HEK293 (cell line): ENCODE data around the gene UBE2F.

Experiments
- BCL11A ChIP-seq: fragments of 450-650 bp; formaldehyde crosslinking; IDR thresholded peaks from 2 replicates; pipeline ENCODE4 v1.5.1; 2016; ENCODE audit warnings: low read depth, missing biosample characterization, missing genetic modification characterization
- FEZF1 ChIP-seq: fragments of 450-650 bp; formaldehyde crosslinking; IDR thresholded peaks from 2 replicates; pipeline ENCODE4 v1.5.1; 2016; ENCODE audit warnings: missing biosample characterization, missing genetic modification characterization
- GLIS1 ChIP-seq: fragments of 450-650 bp; formaldehyde crosslinking; IDR thresholded peaks from 2 replicates; pipeline ENCODE4 v1.5.1; 2016; ENCODE audit warnings: missing biosample characterization, missing genetic modification characterization
- KLF1 ChIP-seq: fragments of 450-650 bp; formaldehyde crosslinking; IDR thresholded peaks from 2 replicates; pipeline ENCODE4 v1.5.1; 2016; ENCODE audit warnings: missing biosample characterization, missing genetic modification characterization
- KLF9 ChIP-seq: fragments of 450-650 bp; formaldehyde crosslinking; IDR thresholded peaks from 2 replicates; pipeline ENCODE4 v1.5.1; 2016; ENCODE audit warnings: missing biosample characterization, missing genetic modification characterization, low read depth
- ZBTB20 ChIP-seq: fragments of 450-650 bp; formaldehyde crosslinking; IDR thresholded peaks from 2 replicates; pipeline ENCODE4 v1.5.1; 2016; ENCODE audit warnings: missing biosample characterization, missing genetic modification characterization
- ZNF175 ChIP-seq: fragments of 450-650 bp; formaldehyde crosslinking; IDR thresholded peaks from 2 replicates; pipeline ENCODE4 v1.5.1; 2016; ENCODE audit warnings: missing biosample characterization, missing genetic modification characterization
- ZNF184 ChIP-seq: fragments of 450-650 bp; IDR thresholded peaks from 2 replicates; pipeline ENCODE4 v1.5.1; 2018; ENCODE audit warnings: missing biosample characterization, mild to moderate bottlenecking, missing genetic modification characterization
- ZNF2 ChIP-seq: fragments of 450-650 bp; formaldehyde crosslinking; IDR thresholded peaks from 2 replicates; pipeline ENCODE4 v1.5.1; 2016; ENCODE audit warnings: missing biosample characterization, missing genetic modification characterization
- ZNF24 ChIP-seq: fragments of 450-650 bp; formaldehyde crosslinking; IDR thresholded peaks from 2 replicates; pipeline ENCODE4 v1.5.1; 2016; ENCODE audit warnings: missing biosample characterization, missing genetic modification characterization
- ZNF302 ChIP-seq: fragments of 450-650 bp; formaldehyde crosslinking; IDR thresholded peaks from 2 replicates; pipeline ENCODE4 v1.5.1; 2016; ENCODE audit warnings: missing biosample characterization, missing genetic modification characterization, low read depth
- ZNF335 ChIP-seq: fragments of 450-650 bp; formaldehyde crosslinking; conservative IDR thresholded peaks from 2 replicates; pipeline ENCODE4 v1.5.1; 2016; ENCODE audit warnings: missing biosample characterization, missing genetic modification characterization
- ZNF416 ChIP-seq: fragments of 450-650 bp; formaldehyde crosslinking; IDR thresholded peaks from 2 replicates; pipeline ENCODE4 v1.5.1; 2016; ENCODE audit warnings: missing biosample characterization, missing genetic modification characterization
- ZNF473 ChIP-seq: fragments of 450-650 bp; formaldehyde crosslinking; IDR thresholded peaks from 2 replicates; pipeline ENCODE4 v1.5.1; 2017; ENCODE audit warnings: missing biosample characterization, missing genetic modification characterization
- ZNF501 ChIP-seq: fragments of 450-650 bp; formaldehyde crosslinking; IDR thresholded peaks from 2 replicates; pipeline ENCODE4 v1.5.1; 2016; ENCODE audit warnings: missing biosample characterization, missing genetic modification characterization
- ZNF561 ChIP-seq: fragments of 450-650 bp; IDR thresholded peaks from 2 replicates; pipeline ENCODE4 v1.5.1; 2018; ENCODE audit warnings: missing biosample characterization, missing genetic modification characterization, borderline replicate concordance
- ZNF621 ChIP-seq: fragments of 450-650 bp; formaldehyde crosslinking; IDR thresholded peaks from 2 replicates; pipeline ENCODE4 v1.5.1; 2017; ENCODE audit warnings: missing biosample characterization, missing genetic modification characterization
- ZNF629 ChIP-seq: fragments of 450-650 bp; formaldehyde crosslinking; IDR thresholded peaks from 2 replicates; pipeline ENCODE4 v1.5.1; 2017; ENCODE audit warnings: missing biosample characterization, missing genetic modification characterization
- ZNF707 ChIP-seq: fragments of 450-650 bp; formaldehyde crosslinking; IDR thresholded peaks from 2 replicates; pipeline ENCODE4 v1.5.1; 2016; ENCODE audit warnings: missing biosample characterization, missing genetic modification characterization
- ZNF76 ChIP-seq: fragments of 450-650 bp; formaldehyde crosslinking; IDR thresholded peaks from 2 replicates; pipeline ENCODE4; 2016; ENCODE audit warnings: low read depth, missing biosample characterization, missing genetic modification characterization, borderline replicate concordance
- ZNF830 ChIP-seq: fragments of 450-650 bp; IDR thresholded peaks from 2 replicates; pipeline ENCODE4 v1.5.0; 2018; ENCODE audit warnings: missing biosample characterization, missing genetic modification characterization, low read depth, mild to moderate bottlenecking, moderate library complexity
- ZNF837 ChIP-seq: fragments of 450-650 bp; formaldehyde crosslinking; IDR thresholded peaks from 2 replicates; pipeline ENCODE4 v1.5.1; 2016; ENCODE audit warnings: missing biosample characterization, missing genetic modification characterization
- ZSCAN30 ChIP-seq: fragments of 450-650 bp; IDR thresholded peaks from 2 replicates; pipeline ENCODE4 v1.5.1; 2018; ENCODE audit warnings: missing biosample characterization, mild to moderate bottlenecking, missing genetic modification characterization, moderate library complexity
- TF ChIP-seq, protein P1 (sequence below): fragments of 450-650 bp; formaldehyde crosslinking; IDR thresholded peaks from 2 replicates; pipeline ENCODE4 v1.5.1; 2017; ENCODE audit warnings: missing biosample characterization, missing genetic modification characterization
- TF ChIP-seq, protein P2 (sequence below): fragments of 450-650 bp; formaldehyde crosslinking; IDR thresholded peaks from 2 replicates; pipeline ENCODE4 v1.5.1; 2016; ENCODE audit warnings: missing biosample characterization, missing genetic modification characterization
- TF ChIP-seq, protein P3 (sequence below): fragments of 450-650 bp; formaldehyde crosslinking; IDR thresholded peaks from 2 replicates; pipeline ENCODE4 v1.5.1; 2016; ENCODE audit warnings: missing biosample characterization, missing genetic modification characterization
- TF ChIP-seq, protein P4 (sequence below): fragments of 450-650 bp; formaldehyde crosslinking; IDR thresholded peaks from 2 replicates; pipeline ENCODE4 v1.5.1; 2017; ENCODE audit warnings: missing biosample characterization, missing genetic modification characterization
- TF ChIP-seq, protein P5 (sequence below): fragments of 450-650 bp; formaldehyde crosslinking; IDR thresholded peaks from 2 replicates; pipeline ENCODE4 v1.5.1; 2017; ENCODE audit warnings: missing biosample characterization, missing genetic modification characterization
- TF ChIP-seq, protein P6 (sequence below): fragments of 450-650 bp; formaldehyde crosslinking; IDR thresholded peaks from 2 replicates; pipeline ENCODE4 v1.5.1; 2016; ENCODE audit warnings: missing biosample characterization, missing genetic modification characterization
- TF ChIP-seq, protein P7 (sequence below): fragments of 450-650 bp; formaldehyde crosslinking; IDR thresholded peaks from 2 replicates; pipeline ENCODE4 v1.5.1; 2017; ENCODE audit warnings: missing biosample characterization, missing genetic modification characterization

The UBE2F gene

DNA sequence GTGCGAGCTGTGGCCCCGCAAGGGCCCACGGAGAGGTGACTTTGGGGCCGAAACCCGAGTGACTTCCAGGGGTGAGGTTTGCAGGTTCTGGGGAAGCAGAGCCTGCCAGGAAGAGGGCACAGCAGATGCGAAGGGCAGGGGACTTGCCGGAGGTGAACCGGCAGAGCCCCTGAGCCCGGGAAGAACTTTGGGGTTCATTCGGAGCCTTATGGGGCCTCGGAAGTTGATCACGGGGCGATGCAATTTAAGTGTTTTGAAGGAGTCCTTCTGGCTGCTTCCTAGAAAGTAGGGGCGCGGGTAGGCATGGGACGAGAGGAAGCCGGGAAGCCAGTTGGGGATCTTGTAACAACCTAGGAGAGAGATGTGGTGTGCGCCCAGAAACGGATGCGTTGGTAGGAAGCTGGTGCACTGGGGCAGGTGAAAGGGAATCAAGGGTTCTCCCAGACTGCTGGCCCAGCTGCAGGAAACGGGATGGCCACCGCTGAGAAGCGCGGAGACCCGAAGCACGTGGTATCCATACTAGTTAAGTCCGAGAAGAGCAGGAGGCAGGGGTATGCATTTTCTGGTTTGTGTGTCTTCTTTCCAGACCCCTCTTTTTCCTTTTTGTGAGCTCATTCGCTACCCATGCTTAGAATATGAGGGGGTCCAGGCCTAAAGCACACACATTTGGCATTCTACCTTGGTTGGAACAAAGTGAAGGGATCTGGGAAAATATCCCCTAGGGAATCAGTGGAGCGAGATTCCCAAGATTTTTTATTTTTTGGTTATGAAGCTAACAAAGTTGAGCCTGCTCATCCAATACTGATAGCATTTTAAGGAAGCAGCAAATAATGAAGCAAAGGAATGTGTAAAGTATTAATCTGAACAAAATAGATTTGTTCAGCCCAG lies 94.7 kb downstream of the UBE2F start (continued):
- TF ChIP-seq, protein P1, sequence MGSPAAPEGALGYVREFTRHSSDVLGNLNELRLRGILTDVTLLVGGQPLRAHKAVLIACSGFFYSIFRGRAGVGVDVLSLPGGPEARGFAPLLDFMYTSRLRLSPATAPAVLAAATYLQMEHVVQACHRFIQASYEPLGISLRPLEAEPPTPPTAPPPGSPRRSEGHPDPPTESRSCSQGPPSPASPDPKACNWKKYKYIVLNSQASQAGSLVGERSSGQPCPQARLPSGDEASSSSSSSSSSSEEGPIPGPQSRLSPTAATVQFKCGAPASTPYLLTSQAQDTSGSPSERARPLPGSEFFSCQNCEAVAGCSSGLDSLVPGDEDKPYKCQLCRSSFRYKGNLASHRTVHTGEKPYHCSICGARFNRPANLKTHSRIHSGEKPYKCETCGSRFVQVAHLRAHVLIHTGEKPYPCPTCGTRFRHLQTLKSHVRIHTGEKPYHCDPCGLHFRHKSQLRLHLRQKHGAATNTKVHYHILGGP (tag by site-specific recombination), result no peak
- TF ChIP-seq GLIS1 (tag by site-specific recombination) (peak; percentile 77), ZNF629 (no peak), ZNF621 (tag by site-specific recombination) (no peak), ZNF416 (tag by site-specific recombination) (no peak), ZNF76 (tag by site-specific recombination) (peak; percentile 86), ZNF561 (tag by site-specific recombination) (no peak), FEZF1 (tag by site-specific recombination) (no peak), ZSCAN30 (tag by site-specific recombination) (no peak), KLF9 (tag by site-specific recombination) (no peak), ZNF473 (no peak), ZNF175 (tag by site-specific recombination) (no peak), ZNF707 (tag by site-specific recombination) (no peak), ZNF302 (no peak), ZNF2 (no peak), ZNF24 (tag by site-specific recombination) (no peak), BCL11A (tag by site-specific recombination) (no peak), ZNF184 (tag by site-specific recombination) (no peak), ZNF830 (no peak), ZNF837 (tag by site-specific recombination) (no peak), ZNF501 (tag by site-specific recombination) (0 out of 2 replicates have a peak, but pooled peaks have one; percentile 24), ZNF335 (peak; percentile 75), KLF1 (tag by site-specific recombination) (no peak), ZBTB20 (tag by site-specific recombination) (peak; percentile 75)
- TF ChIP-seq, protein P2, sequence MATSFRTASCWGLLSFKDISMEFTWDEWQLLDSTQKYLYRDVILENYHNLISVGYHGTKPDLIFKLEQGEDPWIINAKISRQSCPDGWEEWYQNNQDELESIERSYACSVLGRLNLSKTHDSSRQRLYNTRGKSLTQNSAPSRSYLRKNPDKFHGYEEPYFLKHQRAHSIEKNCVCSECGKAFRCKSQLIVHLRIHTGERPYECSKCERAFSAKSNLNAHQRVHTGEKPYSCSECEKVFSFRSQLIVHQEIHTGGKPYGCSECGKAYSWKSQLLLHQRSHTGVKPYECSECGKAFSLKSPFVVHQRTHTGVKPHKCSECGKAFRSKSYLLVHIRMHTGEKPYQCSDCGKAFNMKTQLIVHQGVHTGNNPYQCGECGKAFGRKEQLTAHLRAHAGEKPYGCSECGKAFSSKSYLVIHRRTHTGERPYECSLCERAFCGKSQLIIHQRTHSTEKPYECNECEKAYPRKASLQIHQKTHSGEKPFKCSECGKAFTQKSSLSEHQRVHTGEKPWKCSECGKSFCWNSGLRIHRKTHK (tag by site-specific recombination), result no peak
- TF ChIP-seq, protein P3, sequence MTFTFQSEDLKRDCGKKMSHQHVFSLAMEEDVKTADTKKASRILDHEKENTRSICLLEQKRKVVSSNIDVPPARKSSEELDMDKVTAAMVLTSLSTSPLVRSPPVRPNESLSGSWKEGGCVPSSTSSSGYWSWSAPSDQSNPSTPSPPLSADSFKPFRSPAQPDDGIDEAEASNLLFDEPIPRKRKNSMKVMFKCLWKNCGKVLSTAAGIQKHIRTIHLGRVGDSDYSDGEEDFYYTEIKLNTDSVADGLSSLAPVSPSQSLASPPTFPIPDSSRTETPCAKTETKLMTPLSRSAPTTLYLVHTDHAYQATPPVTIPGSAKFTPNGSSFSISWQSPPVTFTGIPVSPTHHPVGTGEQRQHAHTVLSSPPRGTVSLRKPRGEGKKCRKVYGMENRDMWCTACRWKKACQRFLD, result no peak
- TF ChIP-seq, protein P4, sequence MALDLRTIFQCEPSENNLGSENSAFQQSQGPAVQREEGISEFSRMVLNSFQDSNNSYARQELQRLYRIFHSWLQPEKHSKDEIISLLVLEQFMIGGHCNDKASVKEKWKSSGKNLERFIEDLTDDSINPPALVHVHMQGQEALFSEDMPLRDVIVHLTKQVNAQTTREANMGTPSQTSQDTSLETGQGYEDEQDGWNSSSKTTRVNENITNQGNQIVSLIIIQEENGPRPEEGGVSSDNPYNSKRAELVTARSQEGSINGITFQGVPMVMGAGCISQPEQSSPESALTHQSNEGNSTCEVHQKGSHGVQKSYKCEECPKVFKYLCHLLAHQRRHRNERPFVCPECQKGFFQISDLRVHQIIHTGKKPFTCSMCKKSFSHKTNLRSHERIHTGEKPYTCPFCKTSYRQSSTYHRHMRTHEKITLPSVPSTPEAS (tag by site-specific recombination), result no peak
- TF ChIP-seq, protein P5, sequence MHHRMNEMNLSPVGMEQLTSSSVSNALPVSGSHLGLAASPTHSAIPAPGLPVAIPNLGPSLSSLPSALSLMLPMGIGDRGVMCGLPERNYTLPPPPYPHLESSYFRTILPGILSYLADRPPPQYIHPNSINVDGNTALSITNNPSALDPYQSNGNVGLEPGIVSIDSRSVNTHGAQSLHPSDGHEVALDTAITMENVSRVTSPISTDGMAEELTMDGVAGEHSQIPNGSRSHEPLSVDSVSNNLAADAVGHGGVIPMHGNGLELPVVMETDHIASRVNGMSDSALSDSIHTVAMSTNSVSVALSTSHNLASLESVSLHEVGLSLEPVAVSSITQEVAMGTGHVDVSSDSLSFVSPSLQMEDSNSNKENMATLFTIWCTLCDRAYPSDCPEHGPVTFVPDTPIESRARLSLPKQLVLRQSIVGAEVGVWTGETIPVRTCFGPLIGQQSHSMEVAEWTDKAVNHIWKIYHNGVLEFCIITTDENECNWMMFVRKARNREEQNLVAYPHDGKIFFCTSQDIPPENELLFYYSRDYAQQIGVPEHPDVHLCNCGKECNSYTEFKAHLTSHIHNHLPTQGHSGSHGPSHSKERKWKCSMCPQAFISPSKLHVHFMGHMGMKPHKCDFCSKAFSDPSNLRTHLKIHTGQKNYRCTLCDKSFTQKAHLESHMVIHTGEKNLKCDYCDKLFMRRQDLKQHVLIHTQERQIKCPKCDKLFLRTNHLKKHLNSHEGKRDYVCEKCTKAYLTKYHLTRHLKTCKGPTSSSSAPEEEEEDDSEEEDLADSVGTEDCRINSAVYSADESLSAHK (tag by site-specific recombination), result peak; percentile 72
- TF ChIP-seq, protein P6, sequence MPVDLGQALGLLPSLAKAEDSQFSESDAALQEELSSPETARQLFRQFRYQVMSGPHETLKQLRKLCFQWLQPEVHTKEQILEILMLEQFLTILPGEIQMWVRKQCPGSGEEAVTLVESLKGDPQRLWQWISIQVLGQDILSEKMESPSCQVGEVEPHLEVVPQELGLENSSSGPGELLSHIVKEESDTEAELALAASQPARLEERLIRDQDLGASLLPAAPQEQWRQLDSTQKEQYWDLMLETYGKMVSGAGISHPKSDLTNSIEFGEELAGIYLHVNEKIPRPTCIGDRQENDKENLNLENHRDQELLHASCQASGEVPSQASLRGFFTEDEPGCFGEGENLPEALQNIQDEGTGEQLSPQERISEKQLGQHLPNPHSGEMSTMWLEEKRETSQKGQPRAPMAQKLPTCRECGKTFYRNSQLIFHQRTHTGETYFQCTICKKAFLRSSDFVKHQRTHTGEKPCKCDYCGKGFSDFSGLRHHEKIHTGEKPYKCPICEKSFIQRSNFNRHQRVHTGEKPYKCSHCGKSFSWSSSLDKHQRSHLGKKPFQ (tag by site-specific recombination), result no peak
- TF ChIP-seq, protein P7, sequence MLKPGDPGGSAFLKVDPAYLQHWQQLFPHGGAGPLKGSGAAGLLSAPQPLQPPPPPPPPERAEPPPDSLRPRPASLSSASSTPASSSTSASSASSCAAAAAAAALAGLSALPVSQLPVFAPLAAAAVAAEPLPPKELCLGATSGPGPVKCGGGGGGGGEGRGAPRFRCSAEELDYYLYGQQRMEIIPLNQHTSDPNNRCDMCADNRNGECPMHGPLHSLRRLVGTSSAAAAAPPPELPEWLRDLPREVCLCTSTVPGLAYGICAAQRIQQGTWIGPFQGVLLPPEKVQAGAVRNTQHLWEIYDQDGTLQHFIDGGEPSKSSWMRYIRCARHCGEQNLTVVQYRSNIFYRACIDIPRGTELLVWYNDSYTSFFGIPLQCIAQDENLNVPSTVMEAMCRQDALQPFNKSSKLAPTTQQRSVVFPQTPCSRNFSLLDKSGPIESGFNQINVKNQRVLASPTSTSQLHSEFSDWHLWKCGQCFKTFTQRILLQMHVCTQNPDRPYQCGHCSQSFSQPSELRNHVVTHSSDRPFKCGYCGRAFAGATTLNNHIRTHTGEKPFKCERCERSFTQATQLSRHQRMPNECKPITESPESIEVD (tag by site-specific recombination), result no peak
